NAMALWA (cell line): ENCODE data around the gene ANAPC7.
"Not testable (repeated sequence)": the region's sequence is repeated elsewhere in the genome, so short reads cannot be mapped to it uniquely, and the experiment has no call there.

Experiments used
- DNase-seq: peaks from one replicate; pipeline ENCODE4 v3.0.0-alpha.2; 2015; ENCODE audit warnings: low spot score

Gene ANAPC7

GRCh38 chr12:110403146-110403975 is at the start of gene ANAPC7:
ANAPC7 (minus strand) TSS chr12:110403708; CDS start chr12:110403627, 81 bp downstream.
- DNase-seq = peak; percentile 91

DNA sequence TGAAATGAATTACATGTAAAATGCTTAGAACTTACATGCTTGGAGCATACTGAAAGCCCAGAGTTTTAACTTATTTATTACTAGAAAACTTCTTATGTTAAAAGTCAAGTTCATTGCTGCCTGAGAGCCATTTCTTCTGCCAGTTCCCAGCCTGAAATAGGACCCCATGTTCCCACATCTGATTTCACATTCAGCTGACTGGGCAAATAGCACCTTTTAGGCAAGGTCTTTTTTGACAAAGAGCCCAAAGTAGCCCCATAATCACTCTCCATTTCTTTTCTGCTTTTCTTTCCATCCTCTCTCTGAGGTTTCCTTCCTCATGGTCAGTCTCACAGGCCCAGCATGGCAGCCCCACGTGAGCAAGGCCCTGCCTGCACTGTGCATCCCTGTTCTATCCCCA is 47.8 kb upstream of the ANAPC7 start:
- no peak for DNase-seq

DNA sequence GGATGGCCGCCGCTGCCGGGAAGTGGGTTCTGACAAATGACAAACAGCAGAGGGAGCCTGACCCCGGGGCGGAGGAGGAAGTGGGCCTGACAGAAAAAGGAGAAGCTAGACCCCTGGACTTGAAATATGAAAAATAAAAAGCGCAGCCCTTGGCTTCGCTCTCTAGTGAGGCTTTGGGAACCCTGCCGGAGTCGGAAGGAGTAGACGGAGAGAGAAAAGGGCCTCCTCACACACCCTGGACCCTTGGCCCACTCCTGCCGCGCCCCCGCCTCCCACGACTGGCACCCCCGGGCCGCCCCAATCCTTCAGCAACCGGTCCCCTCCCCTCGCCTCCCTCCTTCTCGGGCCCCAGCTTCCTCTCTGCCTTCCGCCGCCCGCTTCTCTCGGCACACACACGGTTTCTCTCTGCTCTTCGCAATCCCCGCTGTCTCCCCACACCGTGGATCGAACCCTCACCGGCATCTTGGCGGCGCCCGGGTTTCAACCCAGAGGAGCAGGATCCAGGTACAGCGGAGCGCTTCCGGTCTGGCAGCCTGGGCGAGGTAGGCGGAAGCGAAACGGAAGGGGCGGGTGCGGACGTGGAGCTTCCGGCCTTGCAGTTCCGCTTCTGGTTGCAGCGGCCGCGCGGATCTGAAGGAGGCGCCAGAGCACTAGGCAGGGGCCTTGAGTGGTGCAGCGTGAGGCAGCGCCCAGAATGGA is 46.4 kb upstream of the ANAPC7 start, which contains the start of gene ARPC3:
Gene ARPC3 (minus strand): TSS at position 539 of the 699 bp plus-strand sequence. CDS start 77 bp downstream, at position 462.
- peak; percentile 96 for DNase-seq

DNA sequence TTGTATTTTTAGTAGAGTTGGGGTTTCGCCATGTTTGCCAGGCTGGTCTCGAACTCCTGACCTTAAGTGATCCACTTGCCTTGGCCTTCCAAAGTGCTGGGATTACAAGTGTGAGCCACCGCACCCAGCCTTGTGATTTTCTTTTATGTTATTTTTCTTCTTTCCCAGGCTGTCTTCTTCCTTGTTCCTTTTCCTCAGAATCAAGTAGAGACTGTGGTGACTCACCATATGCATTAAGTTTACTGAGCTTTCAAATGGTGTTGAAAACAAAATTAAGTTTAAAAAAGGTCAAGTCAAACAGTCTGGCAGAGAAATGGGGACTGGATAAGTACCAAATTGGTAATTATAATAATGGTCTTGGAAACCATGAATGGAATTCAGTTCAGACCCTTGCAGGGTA is 40.9 kb upstream of the ANAPC7 start:
- no peak for DNase-seq

- no peak for DNase-seq
These were observed 32.7 kb upstream of the ANAPC7 start for GRCh38 chr12:110436231-110436630.

- no peak for DNase-seq
These were observed 28.6 kb upstream of the ANAPC7 start for GRCh38 chr12:110431957-110432587.

- not testable (repeated sequence) for DNase-seq
These were observed 26.2 kb upstream of the ANAPC7 start for GRCh38 chr12:110429676-110430075.

DNA sequence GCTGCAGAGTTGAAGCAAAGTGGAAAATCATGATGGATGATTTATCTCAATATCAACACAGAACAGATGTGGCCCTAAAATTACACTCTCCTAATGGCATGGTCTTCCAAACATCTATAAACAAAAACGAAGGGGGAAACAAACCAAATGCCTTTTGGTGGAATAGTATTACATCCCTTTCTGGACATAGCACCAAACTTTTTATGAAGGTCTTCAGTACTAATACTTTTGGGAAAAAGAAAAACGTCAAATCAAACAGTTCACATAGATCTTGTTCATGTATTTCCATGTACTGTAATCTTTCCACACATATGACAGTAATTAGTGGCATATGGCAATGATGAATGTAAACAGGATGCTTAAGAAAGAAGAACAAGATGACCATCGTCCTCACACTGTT is 22.9 kb upstream of the ANAPC7 start:
- DNase-seq = no peak

DNA sequence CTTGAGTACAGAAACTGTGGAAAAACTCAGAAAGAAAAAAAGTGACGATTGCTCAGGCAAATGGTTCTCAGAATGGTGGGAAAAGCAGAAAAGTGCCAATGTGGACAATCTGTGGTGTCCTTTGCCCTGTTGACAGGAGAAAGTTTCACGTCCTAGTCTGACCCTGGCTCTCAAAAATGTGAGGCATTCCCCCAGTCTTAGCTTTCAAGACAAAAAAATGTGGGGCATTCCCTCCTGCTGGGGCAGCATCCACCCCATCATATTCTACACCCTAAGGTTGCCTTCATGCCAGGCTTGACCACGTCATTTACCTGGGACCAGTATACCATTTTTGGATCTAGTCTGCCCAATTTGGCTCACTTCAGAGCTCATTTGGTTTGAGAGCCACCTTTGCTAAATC is 20.7 kb upstream of the ANAPC7 start:
- no peak for DNase-seq

DNA sequence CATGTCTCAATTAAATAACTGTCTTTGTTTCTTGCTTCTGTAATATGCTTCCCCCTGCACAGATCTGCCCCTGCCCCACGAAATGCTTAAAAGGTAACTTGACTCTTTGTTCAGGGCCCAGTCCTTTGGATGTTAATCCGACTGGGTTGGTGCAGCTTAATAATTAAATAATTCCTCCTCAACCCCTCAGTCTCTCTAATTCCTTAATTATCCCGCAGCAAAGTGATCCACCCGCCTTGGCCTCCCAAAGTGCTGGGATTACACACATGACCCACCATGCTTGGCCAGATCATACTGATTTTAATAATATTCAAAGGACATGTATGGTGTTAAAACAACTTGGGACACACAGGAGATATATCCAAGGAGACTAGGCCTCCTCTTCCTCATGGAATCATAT is 18.2 kb upstream of the ANAPC7 start:
- no peak for DNase-seq

GRCh38 chr12:110421159-110421661 is 17.7 kb upstream of the ANAPC7 start:
- DNase-seq = no peak

- DNase-seq = not testable (repeated sequence)
These were observed 17.1 kb upstream of the ANAPC7 start for GRCh38 chr12:110420644-110421043.

GRCh38 chr12:110417113-110417512 is 13.6 kb upstream of the ANAPC7 start:
- DNase-seq = peak; percentile 23

DNA sequence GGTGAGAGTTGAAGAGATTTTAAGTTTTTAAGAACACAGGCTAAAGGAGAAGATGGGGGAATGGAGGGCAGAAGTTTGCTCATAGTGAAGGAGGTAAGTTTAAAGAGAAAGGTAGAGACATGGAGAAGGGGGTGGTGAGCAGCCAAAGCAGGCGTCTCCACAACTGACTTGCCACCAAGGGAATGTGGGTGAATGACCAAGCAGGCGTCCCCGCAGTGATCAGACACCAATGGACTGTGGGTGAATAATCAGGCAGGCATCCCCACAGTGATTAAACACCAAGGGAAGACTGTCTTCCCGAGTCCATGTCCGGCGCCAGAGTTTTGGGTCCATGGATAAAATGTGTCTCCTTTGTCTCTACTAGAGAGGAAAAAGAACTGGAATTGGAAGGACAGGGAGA is 6.6 kb upstream of the ANAPC7 start:
- not testable (repeated sequence) for DNase-seq

DNA sequence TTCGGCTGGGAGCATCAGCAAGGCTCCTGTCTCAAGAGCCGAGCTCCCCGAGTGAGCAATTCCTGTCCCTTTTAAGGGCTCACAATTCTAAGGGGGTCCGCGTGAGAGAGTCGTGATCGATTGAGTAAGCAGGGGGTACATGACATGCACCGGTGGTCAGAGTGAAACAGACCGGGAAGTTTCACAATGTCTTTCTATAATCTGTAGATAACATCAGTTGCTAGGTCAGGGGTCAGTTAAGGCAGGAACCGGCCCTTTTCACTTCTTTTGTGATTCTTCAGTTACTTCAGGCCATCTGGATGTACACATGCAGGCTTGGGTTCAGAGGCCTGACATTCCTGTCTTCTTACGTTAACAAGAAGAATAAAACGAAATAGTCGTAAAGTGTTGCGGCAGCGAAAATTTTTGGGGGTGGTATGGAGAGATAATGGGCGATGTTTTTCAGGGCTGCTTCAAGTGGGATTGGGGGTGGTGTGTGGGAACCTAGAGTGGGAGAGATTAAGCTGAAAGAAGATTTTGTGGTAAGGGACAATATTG is 1.7 kb upstream of the ANAPC7 start:
- DNase-seq = not testable (repeated sequence)

DNA sequence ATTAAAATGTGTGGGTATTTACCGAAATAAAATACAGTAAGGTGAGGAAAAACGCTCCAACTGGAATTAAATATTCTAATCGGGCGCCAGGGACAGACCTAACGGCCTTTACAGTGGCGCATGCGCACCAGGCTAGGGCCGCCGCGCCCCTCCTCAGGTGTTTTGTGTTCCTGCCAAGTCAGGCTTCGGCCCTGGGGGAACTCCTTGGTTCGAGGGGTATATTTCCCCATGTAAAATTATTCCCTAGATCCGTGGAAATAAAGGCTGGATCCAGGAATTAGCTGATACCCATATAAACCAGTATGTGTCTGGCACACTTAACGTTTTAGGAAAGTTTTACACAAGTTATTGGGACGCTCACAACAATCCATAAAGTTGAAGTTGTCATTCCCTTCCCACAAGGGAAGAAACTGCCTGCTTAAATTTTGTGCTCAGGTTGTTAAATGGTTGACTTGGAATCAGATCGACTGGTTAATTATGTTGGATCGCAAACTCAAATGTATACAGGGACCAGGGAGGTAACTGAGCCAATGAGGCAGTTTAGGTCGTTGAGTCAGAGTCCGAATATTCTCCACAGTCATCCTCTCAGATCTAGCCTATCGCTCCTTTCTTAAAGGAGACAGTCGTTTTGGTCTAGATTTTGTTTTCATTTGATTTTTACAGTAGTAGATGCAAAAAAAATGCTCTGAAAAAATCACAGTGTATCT is 621 bp upstream of the ANAPC7 start:
- DNase-seq = peak; percentile 87

GRCh38 chr12:110382683-110383082 is 20.8 kb downstream of the ANAPC7 start:
- DNase-seq = no peak

- DNase-seq = no peak
These were observed 23.9 kb downstream of the ANAPC7 start for GRCh38 chr12:110379631-110380030.

- DNase-seq = no peak
These were observed 24.3 kb downstream of the ANAPC7 start for GRCh38 chr12:110379197-110379596.

DNA sequence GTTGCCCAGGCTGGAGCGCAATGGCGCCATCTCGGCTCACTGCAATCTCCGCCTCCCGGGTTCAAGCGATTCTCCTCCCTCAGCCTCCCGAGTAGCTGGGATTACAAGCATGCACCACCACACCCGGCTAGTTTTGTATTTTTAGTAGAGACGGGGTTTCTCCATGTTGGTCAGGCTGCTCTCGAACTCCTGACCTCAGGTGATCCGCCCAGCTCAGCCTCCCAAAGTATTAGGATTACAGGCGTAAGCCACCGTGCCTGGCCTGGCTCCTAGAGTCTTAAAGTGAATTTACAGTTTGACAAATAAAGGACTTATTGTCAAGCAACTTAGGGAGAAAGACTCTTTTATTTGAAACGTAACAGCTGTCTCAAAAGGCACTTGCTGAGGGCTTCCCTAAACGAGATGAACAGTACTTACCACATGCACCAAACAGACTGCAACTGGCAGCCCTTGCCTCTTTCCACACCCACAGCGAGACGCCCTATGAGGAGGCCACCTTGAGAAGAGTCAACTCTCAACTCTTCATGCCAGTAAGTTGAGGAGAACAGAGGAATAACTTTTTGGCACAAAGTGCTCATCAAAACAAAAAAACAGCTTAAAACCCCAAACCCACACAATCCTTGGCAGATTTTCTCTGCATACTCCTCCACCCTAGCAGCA is 25.2 kb downstream of the ANAPC7 start:
- not testable (repeated sequence) for DNase-seq
